ENCODE data around the gene CGB5.

GRCh38 chr19:49009828-49010227 is 33.8 kb upstream of the CGB5 start:
- no peak for TF ChIP-seq SP1 (CRISPR knock-in tag; IDR thresholded peaks at IDR 0.05)
- TF ChIP-seq CREB1 (IDR thresholded peaks at IDR 0.05) = no peak
- no peak for TF ChIP-seq CREB1 (CRISPR knock-in tag; IDR thresholded peaks at IDR 0.05)
- no peak for TF ChIP-seq ZNF311 (CRISPR knock-in tag; IDR thresholded peaks at IDR 0.05)
- TF ChIP-seq ZBED1 (IDR thresholded peaks at IDR 0.05) = no peak
- TF ChIP-seq EP300 (IDR thresholded peaks at IDR 0.05; ENCODE audit: low read length) = no peak
- no peak for TF ChIP-seq EZH2 (IDR thresholded peaks at IDR 0.05; ENCODE audit: borderline replicate concordance, low read depth, low read length)
- TF ChIP-seq ESRRB (CRISPR knock-in tag; IDR thresholded peaks at IDR 0.05; ENCODE audit: borderline replicate concordance) = no peak
- no peak for TF ChIP-seq FIP1L1 (IDR thresholded peaks at IDR 0.05; ENCODE audit: low read depth, low read length, poor library complexity, severe bottlenecking)
- TF ChIP-seq E2F1 (CRISPR knock-in tag; IDR thresholded peaks at IDR 0.05) = no peak
- 0 out of 2 replicates have a peak, but pooled peaks have one; percentile 30 for TF ChIP-seq POLR2A (conservative IDR thresholded peaks at IDR 0.05)
- TF ChIP-seq REST (IDR thresholded peaks at IDR 0.05; ENCODE audit: borderline replicate concordance) = no peak
- TF ChIP-seq REST (CRISPR knock-in tag; IDR thresholded peaks at IDR 0.05; ENCODE audit: low read depth) = no peak

All from K562 (cell line).